Measurements from ENCODE around the gene PCGF1. TPM values are rescaled to one million over a fixed set of nuclear protein-coding genes. Genes with fewer than 3 reads are reported as not detected.

The PCGF1 gene
- total and polyA plus RNA-seq, 4 donors = 3.3 to 12.5 (median 10.9) TPM

DNA sequence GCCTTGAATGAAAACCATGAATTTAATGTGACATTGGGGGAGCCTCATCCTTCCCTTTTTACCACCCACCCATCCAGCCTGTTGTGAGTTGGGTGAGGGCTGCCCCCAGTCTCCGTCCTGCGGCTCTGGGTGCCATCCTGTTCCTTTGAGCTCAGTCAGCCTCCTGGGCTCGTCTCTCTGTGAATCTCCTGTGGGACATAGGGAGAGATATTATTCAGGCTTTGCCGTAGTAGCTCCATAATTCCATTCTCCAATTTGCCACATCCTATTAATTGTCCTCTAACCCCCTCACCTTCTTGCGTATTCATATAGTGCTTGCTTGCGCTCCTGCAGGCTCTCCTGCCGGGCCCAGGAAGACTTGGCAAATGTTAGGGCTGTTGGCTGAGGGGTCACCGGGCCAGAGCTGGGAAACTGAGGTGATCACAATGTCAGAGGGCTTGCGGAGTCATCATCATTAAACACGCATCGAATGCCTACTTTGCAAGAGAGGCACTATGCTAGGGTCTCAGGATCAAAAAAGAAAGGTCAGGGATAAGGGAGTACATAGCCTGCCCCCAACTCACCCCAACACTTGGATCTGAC lies 19.2 kb upstream of the PCGF1 start:
- H3K4me1 ChIP-seq (ENCODE audit: control insufficient read depth in 4 of 4, insufficient read depth in 4 of 4, low read length in 3 of 4) = peaks cover 8 to 26% (median 19%) of the 10 kb centered on the region in 4 donors
- no peak overlapping the region for H3K9ac ChIP-seq (ENCODE audit: low read depth in 1 of 2, low read length in 2 of 2)
- H3K27ac ChIP-seq (ENCODE audit: low read depth in 1 of 2, low read length in 2 of 2) = no peak overlapping the region
- no peaks in the 10 kb centered on the region for H3K27me3 ChIP-seq (ENCODE audit: control insufficient read depth in 4 of 4, insufficient read depth in 4 of 4, low read length in 3 of 4)
- TF ChIP-seq, protein P1, sequence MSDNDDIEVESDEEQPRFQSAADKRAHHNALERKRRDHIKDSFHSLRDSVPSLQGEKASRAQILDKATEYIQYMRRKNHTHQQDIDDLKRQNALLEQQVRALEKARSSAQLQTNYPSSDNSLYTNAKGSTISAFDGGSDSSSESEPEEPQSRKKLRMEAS (IDR thresholded peaks at IDR 0.05) = no peak
- no peak for TF ChIP-seq EGR1 (IDR thresholded peaks at IDR 0.05; ENCODE audit: low read depth in 2 of 2)
- TF ChIP-seq GABPA (IDR thresholded peaks at IDR 0.05 in 1 of 2, conservative IDR thresholded peaks at IDR 0.05 in 1 of 2) = no peak
- TF ChIP-seq, protein P2, sequence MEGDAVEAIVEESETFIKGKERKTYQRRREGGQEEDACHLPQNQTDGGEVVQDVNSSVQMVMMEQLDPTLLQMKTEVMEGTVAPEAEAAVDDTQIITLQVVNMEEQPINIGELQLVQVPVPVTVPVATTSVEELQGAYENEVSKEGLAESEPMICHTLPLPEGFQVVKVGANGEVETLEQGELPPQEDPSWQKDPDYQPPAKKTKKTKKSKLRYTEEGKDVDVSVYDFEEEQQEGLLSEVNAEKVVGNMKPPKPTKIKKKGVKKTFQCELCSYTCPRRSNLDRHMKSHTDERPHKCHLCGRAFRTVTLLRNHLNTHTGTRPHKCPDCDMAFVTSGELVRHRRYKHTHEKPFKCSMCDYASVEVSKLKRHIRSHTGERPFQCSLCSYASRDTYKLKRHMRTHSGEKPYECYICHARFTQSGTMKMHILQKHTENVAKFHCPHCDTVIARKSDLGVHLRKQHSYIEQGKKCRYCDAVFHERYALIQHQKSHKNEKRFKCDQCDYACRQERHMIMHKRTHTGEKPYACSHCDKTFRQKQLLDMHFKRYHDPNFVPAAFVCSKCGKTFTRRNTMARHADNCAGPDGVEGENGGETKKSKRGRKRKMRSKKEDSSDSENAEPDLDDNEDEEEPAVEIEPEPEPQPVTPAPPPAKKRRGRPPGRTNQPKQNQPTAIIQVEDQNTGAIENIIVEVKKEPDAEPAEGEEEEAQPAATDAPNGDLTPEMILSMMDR (IDR thresholded peaks at IDR 0.05; ENCODE audit: low read depth, low read length, missing input control) = no peak
- no peak for TF ChIP-seq SP1 (IDR thresholded peaks at IDR 0.05)
- no peak for TF ChIP-seq RAD21 (IDR thresholded peaks at IDR 0.05)
- no peak for TF ChIP-seq HNF4A (conservative IDR thresholded peaks at IDR 0.05)
- no peak for TF ChIP-seq HNF4G (IDR thresholded peaks at IDR 0.05)
- TF ChIP-seq, protein P3, sequence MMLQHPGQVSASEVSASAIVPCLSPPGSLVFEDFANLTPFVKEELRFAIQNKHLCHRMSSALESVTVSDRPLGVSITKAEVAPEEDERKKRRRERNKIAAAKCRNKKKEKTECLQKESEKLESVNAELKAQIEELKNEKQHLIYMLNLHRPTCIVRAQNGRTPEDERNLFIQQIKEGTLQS (IDR thresholded peaks at IDR 0.05) = no peak
- TF ChIP-seq RXRA (IDR thresholded peaks at IDR 0.05) = no peak
- no peak for TF ChIP-seq JUND (IDR thresholded peaks at IDR 0.05)
- 97% methylated on average over 11 of the region's 11 CpGs for WGBS
- DNase-seq (ENCODE audit: low spot score) = no peak
- no peak overlapping the region for H3K4me3 ChIP-seq (ENCODE audit: low read depth in 1 of 3, low read length in 3 of 3)
- peaks cover 9 to 20% (median 17%) of the 10 kb centered on the region in 4 donors for H3K36me3 ChIP-seq (ENCODE audit: control insufficient read depth in 4 of 4, insufficient read depth in 3 of 4, low read depth in 1 of 4, low read length in 3 of 4)
- no peaks in the 10 kb centered on the region for H3K9me3 ChIP-seq (ENCODE audit: control insufficient read depth in 4 of 4, low read length in 3 of 4)

DNA sequence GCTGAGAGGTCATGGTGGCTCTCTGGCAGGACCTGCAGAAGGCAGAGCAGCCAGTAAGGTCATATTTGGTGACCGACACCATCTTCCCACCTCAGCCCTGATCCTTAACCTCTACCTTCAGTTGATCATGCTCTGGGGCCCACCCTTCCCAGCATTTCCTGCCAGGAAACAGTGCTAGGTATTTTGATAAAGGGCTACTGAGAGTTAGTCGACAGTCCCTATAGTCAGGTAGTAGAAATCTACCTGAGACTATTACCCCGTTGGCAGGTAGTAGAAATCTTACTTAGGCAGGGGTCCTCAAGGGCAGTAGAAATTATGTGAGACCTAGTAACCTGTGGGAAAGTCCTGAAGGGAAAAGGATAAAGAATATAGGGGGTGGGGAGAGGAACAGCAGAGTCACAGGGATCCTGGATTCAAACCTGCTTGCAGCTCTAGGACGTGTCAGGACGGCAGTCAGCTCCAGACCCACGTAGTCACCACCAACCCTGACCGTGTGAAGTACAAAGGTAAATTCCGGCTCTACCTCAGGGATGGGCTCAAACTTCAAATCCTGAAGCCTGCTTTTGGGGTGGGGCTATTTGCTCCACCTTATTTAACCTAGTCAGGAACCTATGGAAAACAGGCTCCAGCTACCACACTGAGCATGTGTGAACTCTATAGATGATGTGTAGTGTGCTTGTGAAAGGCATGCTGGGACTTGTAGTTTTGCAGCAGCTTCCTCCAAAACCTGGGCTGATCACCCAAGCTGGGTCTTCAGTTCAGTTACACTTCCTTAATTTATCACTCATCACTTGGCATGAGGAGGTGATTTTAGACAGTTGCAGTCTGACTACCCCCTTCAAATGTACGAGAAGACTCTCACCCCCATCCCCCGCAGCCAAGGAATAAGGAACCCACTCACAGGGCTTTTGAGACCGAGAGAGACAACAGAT lies 18.5 kb upstream of the PCGF1 start, which contains the start of gene DQX1:
TSS of gene DQX1 (minus strand) at position 515 of the 932 bp plus-strand sequence. CDS start at position 13, 502 bp downstream.
- DNase-seq (ENCODE audit: low spot score) = no peak
- Histone ChIP-seq H3K27ac (ENCODE audit: low read depth in 1 of 2, low read length in 2 of 2) (no peak within 1 kb of the TSS), H3K9me3 (ENCODE audit: control insufficient read depth in 4 of 4, low read length in 3 of 4) (no peaks in the 10 kb centered on the region), H3K4me3 (ENCODE audit: low read depth in 1 of 3, low read length in 3 of 3) (no peak within 1 kb of the TSS), H3K36me3 (ENCODE audit: control insufficient read depth in 4 of 4, insufficient read depth in 3 of 4, low read depth in 1 of 4, low read length in 3 of 4) (peaks cover 9 to 20% (median 17%) of the 10 kb centered on the region in 4 donors), H3K9ac (ENCODE audit: low read depth in 1 of 2, low read length in 2 of 2) (no peak within 1 kb of the TSS), H3K27me3 (ENCODE audit: control insufficient read depth in 4 of 4, insufficient read depth in 4 of 4, low read length in 3 of 4) (no peaks in the 10 kb centered on the region), H3K4me1 (ENCODE audit: control insufficient read depth in 4 of 4, insufficient read depth in 4 of 4, low read length in 3 of 4) (peaks cover 8 to 22% (median 16%) of the 10 kb centered on the region in 4 donors)
- 85% methylated on average over 11 of the region's 11 CpGs for WGBS
- TF ChIP-seq YY1 (IDR thresholded peaks at IDR 0.05) (no peak), HNF4G (IDR thresholded peaks at IDR 0.05) (no peak), GABPA (IDR thresholded peaks at IDR 0.05 in 1 of 2, conservative IDR thresholded peaks at IDR 0.05 in 1 of 2) (no peak), FOXA1 (IDR thresholded peaks at IDR 0.05) (no peak)
- TF ChIP-seq, protein P4, sequence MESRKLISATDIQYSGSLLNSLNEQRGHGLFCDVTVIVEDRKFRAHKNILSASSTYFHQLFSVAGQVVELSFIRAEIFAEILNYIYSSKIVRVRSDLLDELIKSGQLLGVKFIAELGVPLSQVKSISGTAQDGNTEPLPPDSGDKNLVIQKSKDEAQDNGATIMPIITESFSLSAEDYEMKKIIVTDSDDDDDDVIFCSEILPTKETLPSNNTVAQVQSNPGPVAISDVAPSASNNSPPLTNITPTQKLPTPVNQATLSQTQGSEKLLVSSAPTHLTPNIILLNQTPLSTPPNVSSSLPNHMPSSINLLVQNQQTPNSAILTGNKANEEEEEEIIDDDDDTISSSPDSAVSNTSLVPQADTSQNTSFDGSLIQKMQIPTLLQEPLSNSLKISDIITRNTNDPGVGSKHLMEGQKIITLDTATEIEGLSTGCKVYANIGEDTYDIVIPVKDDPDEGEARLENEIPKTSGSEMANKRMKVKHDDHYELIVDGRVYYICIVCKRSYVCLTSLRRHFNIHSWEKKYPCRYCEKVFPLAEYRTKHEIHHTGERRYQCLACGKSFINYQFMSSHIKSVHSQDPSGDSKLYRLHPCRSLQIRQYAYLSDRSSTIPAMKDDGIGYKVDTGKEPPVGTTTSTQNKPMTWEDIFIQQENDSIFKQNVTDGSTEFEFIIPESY (IDR thresholded peaks at IDR 0.05) = no peak
- TF ChIP-seq, protein P5, sequence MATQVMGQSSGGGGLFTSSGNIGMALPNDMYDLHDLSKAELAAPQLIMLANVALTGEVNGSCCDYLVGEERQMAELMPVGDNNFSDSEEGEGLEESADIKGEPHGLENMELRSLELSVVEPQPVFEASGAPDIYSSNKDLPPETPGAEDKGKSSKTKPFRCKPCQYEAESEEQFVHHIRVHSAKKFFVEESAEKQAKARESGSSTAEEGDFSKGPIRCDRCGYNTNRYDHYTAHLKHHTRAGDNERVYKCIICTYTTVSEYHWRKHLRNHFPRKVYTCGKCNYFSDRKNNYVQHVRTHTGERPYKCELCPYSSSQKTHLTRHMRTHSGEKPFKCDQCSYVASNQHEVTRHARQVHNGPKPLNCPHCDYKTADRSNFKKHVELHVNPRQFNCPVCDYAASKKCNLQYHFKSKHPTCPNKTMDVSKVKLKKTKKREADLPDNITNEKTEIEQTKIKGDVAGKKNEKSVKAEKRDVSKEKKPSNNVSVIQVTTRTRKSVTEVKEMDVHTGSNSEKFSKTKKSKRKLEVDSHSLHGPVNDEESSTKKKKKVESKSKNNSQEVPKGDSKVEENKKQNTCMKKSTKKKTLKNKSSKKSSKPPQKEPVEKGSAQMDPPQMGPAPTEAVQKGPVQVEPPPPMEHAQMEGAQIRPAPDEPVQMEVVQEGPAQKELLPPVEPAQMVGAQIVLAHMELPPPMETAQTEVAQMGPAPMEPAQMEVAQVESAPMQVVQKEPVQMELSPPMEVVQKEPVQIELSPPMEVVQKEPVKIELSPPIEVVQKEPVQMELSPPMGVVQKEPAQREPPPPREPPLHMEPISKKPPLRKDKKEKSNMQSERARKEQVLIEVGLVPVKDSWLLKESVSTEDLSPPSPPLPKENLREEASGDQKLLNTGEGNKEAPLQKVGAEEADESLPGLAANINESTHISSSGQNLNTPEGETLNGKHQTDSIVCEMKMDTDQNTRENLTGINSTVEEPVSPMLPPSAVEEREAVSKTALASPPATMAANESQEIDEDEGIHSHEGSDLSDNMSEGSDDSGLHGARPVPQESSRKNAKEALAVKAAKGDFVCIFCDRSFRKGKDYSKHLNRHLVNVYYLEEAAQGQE (IDR thresholded peaks at IDR 0.05) = no peak
- TF ChIP-seq, protein P1 (IDR thresholded peaks at IDR 0.05) = no peak
- TF ChIP-seq, protein P3 (IDR thresholded peaks at IDR 0.05) = no peak
